Measurements from ENCODE around the gene UBA6.

The UBA6 gene

DNA sequence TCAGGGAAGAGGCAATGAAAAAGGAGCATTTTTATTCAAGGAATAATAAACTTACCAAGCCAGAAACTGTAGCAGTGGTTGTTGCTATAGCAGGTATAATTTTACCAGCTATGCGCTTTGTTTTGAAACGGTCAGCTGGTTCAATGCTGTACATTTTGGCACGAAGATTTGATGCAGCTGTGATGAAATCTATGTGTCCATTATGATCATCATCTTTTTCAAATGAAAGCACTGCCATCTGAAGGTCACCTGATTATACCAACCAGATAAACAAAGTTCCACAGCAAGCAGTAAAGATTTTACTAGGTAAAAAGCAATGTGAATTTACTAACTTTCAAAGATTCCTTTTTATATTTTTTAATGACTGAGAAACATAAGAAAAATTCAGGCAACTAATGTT, 76.0 kb downstream of the UBA6 start:
- H3K27ac ChIP-seq = peak overlapping the region; percentile 46
- TF ChIP-seq, protein P1, sequence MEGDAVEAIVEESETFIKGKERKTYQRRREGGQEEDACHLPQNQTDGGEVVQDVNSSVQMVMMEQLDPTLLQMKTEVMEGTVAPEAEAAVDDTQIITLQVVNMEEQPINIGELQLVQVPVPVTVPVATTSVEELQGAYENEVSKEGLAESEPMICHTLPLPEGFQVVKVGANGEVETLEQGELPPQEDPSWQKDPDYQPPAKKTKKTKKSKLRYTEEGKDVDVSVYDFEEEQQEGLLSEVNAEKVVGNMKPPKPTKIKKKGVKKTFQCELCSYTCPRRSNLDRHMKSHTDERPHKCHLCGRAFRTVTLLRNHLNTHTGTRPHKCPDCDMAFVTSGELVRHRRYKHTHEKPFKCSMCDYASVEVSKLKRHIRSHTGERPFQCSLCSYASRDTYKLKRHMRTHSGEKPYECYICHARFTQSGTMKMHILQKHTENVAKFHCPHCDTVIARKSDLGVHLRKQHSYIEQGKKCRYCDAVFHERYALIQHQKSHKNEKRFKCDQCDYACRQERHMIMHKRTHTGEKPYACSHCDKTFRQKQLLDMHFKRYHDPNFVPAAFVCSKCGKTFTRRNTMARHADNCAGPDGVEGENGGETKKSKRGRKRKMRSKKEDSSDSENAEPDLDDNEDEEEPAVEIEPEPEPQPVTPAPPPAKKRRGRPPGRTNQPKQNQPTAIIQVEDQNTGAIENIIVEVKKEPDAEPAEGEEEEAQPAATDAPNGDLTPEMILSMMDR (conservative IDR thresholded peaks at IDR 0.05) = peak; percentile 45

DNA sequence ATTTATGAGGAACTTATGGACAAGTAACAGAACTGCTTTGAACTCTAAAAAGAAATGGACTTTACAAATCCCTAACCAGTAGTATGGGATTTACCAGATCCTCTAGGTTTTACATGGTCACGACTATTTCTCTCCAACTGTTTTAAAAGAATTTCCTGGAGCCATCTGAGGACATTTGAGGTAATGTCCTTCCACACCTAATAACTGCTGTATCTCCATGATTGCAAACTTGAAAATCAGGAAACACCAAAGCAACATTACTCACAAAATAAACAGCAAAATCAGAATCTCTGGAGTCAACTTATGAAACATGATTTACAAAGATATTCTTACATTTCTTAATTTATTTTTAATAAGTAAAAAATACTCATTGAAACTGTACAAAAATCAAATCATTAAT, 84.5 kb downstream of the UBA6 start:
- TF ChIP-seq, protein P1 (conservative IDR thresholded peaks at IDR 0.05) = no peak
- H3K27ac ChIP-seq = peak overlapping the region; percentile 13; the same call in 1 of the 2 replicates

GRCh38 chr4:67615119-67615518, 85.8 kb downstream of the UBA6 start:
- TF ChIP-seq, protein P1 (conservative IDR thresholded peaks at IDR 0.05) = no peak
- H3K27ac ChIP-seq = no peak overlapping the region

- TF ChIP-seq, protein P1 (conservative IDR thresholded peaks at IDR 0.05) = no peak
- no peak overlapping the region for H3K27ac ChIP-seq
Observed at GRCh38 chr4:67614186-67614585, 86.8 kb downstream of the UBA6 start.

- TF ChIP-seq, protein P1 (conservative IDR thresholded peaks at IDR 0.05) = no peak
- H3K27ac ChIP-seq = no peak overlapping the region
Observed at GRCh38 chr4:67608027-67608426, 92.9 kb downstream of the UBA6 start.

GRCh38 chr4:67604749-67605148, 96.2 kb downstream of the UBA6 start:
- TF ChIP-seq, protein P1 (conservative IDR thresholded peaks at IDR 0.05) = no peak
- H3K27ac ChIP-seq = no peak overlapping the region

DNA sequence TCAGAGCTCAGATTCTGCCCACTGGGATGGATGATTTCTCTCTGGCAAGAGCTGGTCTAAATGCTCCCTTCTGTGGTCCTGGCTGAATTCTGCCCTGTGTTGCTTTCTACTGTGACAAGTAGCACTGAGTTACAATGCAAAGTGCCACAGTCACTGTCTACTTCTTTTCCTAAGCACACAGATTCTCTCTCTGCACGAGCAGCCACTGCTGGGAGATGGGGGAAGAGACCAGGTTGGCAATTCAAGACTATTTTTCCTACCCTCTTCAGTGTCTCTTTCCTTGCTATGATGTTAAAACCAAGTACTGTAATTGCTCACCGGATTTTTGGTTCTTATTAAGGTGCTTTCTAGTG, 97.0 kb downstream of the UBA6 start:
- no peak overlapping the region for H3K27ac ChIP-seq
- TF ChIP-seq, protein P1 (conservative IDR thresholded peaks at IDR 0.05) = no peak

Data from VCaP (cell line).